NAMALWA (cell line): ENCODE data around the gene RHOBTB1.

Experiments used
- DNase-seq: peaks from one replicate; pipeline ENCODE4 v3.0.0-alpha.2; 2015; ENCODE audit warnings: low spot score

RHOBTB1 gene

GRCh38 chr10:60964257-60965235 lies 20.6 kb upstream of the RHOBTB1 start:
- DNase-seq: peak; percentile 76

GRCh38 chr10:60963441-60964256 lies 19.7 kb upstream of the RHOBTB1 start:
- no peak for DNase-seq

GRCh38 chr10:60962946-60963345 lies 19.0 kb upstream of the RHOBTB1 start:
- no peak for DNase-seq

- DNase-seq: peak; percentile 53
Measured at GRCh38 chr10:60960913-60961312, 16.9 kb upstream of the RHOBTB1 start.

- no peak for DNase-seq
Measured at GRCh38 chr10:60960031-60960430, 16.0 kb upstream of the RHOBTB1 start.

- DNase-seq: no peak
Measured at GRCh38 chr10:60958892-60959601, 15.1 kb upstream of the RHOBTB1 start.

- no peak for DNase-seq
Measured at GRCh38 chr10:60957667-60958221, 13.8 kb upstream of the RHOBTB1 start.

- no peak for DNase-seq
Measured at GRCh38 chr10:60955957-60956425, 12.0 kb upstream of the RHOBTB1 start.

- DNase-seq: no peak
Measured at GRCh38 chr10:60955316-60955715, 11.3 kb upstream of the RHOBTB1 start.

GRCh38 chr10:60954035-60954434 lies 10.1 kb upstream of the RHOBTB1 start:
- no peak for DNase-seq

- DNase-seq: no peak
Measured at GRCh38 chr10:60953420-60953819, 9.4 kb upstream of the RHOBTB1 start.

GRCh38 chr10:60952846-60953220 lies 8.8 kb upstream of the RHOBTB1 start:
- DNase-seq: no peak

- no peak for DNase-seq
Measured at GRCh38 chr10:60952067-60952845, 8.3 kb upstream of the RHOBTB1 start.

GRCh38 chr10:60951272-60951724 lies 7.3 kb upstream of the RHOBTB1 start:
- no peak for DNase-seq

- no peak for DNase-seq
Measured at GRCh38 chr10:60950300-60950699, 6.3 kb upstream of the RHOBTB1 start.

- no peak for DNase-seq
Measured at GRCh38 chr10:60948851-60949250, 4.9 kb upstream of the RHOBTB1 start.

GRCh38 chr10:60944910-60945297 lies 919 bp upstream of the RHOBTB1 start:
- DNase-seq: no peak

- DNase-seq: no peak
Measured at GRCh38 chr10:60943316-60944057, 498 bp downstream of the RHOBTB1 start.

- peak; percentile 25 for DNase-seq
Measured at GRCh38 chr10:60942788-60943315, 1.1 kb downstream of the RHOBTB1 start.
